Smooth muscle cell (in vitro differentiated cells): ENCODE results near the gene APOC1. TPM values are rescaled to one million over a fixed set of nuclear protein-coding genes. Genes with fewer than 3 reads are reported as not detected.
A peak's percentile ranks its signal among the peaks of the same experiment; 100 is the strongest.

Source experiments
- DNase-seq: peaks from one replicate; lab custom pipeline; 2025; ENCODE audit not compliant: unreplicated experiment; lab: John Stamatoyannopoulos, UW
- H2AFZ ChIP-seq: fragments of 200-600 bp; sonication (generic); 2 replicates; pipeline ENCODE4 v1.6.0; 2016; ENCODE audit warnings: antibody characterized with exemption, low read depth, mild to moderate bottlenecking
- H3F3A ChIP-seq: fragments of 200-600 bp; sonication (generic); 2 replicates; pipeline ENCODE4 v1.6.0; 2017; ENCODE audit warnings: antibody characterized with exemption, low read depth
- H3K27ac ChIP-seq: fragments of 200-600 bp; sonication (generic); 2 replicates; pipeline ENCODE4 v1.5.1; 2016; ENCODE audit warnings: low read depth, mild to moderate bottlenecking
- H3K27me3 ChIP-seq: fragments of 200-600 bp; sonication (generic); 2 replicates; pipeline ENCODE4 v1.6.1; 2016; ENCODE audit warnings: low read depth, mild to moderate bottlenecking
- H3K36me3 ChIP-seq: fragments of 200-600 bp; sonication (generic); 2 replicates; pipeline ENCODE4 v1.5.1; 2016; ENCODE audit warnings: low read depth
- H3K4me1 ChIP-seq: fragments of 200-600 bp; sonication (generic); 2 replicates; pipeline ENCODE4 v1.5.1; 2016; ENCODE audit warnings: low read depth
- H3K4me2 ChIP-seq: fragments of 200-600 bp; sonication (generic); 2 replicates; pipeline ENCODE4 v1.6.0; 2016; ENCODE audit warnings: mild to moderate bottlenecking
- H3K4me3 ChIP-seq: fragments of 200-600 bp; sonication (generic); 2 replicates; pipeline ENCODE4 v1.5.1; 2016; ENCODE audit warnings: mild to moderate bottlenecking
- H3K79me2 ChIP-seq: fragments of 200-600 bp; sonication (generic); 2 replicates; pipeline ENCODE4 v1.6.0; 2016; ENCODE audit warnings: low read depth, mild to moderate bottlenecking
- H3K9ac ChIP-seq: fragments of 200-600 bp; sonication (generic); 2 replicates; pipeline ENCODE4 v1.6.0; 2016; ENCODE audit warnings: low read depth
- H3K9me3 ChIP-seq: fragments of 200-600 bp; sonication (generic); replicated peaks from 2 replicates; pipeline ENCODE4 v1.5.1; 2016; ENCODE audit warnings: low read depth
- H4K20me1 ChIP-seq: fragments of 200-600 bp; sonication (generic); 2 replicates; pipeline ENCODE4 v1.6.0; 2016; ENCODE audit warnings: low read depth
- CTCF ChIP-seq: fragments of 200-600 bp; sonication (generic); IDR thresholded peaks from 2 replicates; pipeline ENCODE4 v1.5.1; 2017; ENCODE audit warnings: borderline replicate concordance, mild to moderate bottlenecking, antibody characterized with exemption; ENCODE audit not compliant: insufficient read depth, poor library complexity, severe bottlenecking
- WGBS: methylation state at CpG from one replicate; pipeline ENCODE4 v1.1.7; 2016; ENCODE audit warnings: low lambda C conversion rate; 5-methylcytosine and 5-hydroxymethylcytosine counted together
- polyA plus RNA-seq: library from polyadenylated mRNA; unstranded; fragments of >200 nt; fragmentation: Nextera tagmentation; extraction: Ambion mirVana; gene quantifications from 2 replicates; pipeline ENCODE4 v1.2.1, GENCODE V29; 2016
- total RNA-seq: library from RNA; depleted of rRNA; stranded (reverse); fragments of >200 nt; gene quantifications from 2 replicates; pipeline ENCODE4 v1.2.3, GENCODE V29; 2014

APOC1 gene
- total and polyA plus RNA-seq, 2 experiments from 2014 or later, result 8.0 to 31.5 TPM

- peak within 1 kb of the TSS; percentile 95 for H3K4me2 ChIP-seq
- WGBS, result under 1% methylated on average over 47 of the region's 65 CpGs
- H3K4me3 ChIP-seq, result peak within 1 kb of the TSS; percentile 65
- H2AFZ ChIP-seq, result peak within 1 kb of the TSS; percentile 78
- H3K27ac ChIP-seq, result peak within 1 kb of the TSS; percentile 77
- peak; percentile 90 for DNase-seq
- H3K4me1 ChIP-seq, result peaks cover 11% of the 10 kb centered on the region
- peak within 1 kb of the TSS; percentile 97 for H3K9ac ChIP-seq
- TF ChIP-seq CTCF, result no peak
- H3K27me3 ChIP-seq, result no peaks in the 10 kb centered on the region
- no peaks in the 10 kb centered on the region for H3K9me3 ChIP-seq
- H3F3A ChIP-seq, result no peaks in the 10 kb centered on the region
- H3K79me2 ChIP-seq, result peaks cover 47% of the 10 kb centered on the region
- H4K20me1 ChIP-seq, result peaks cover 44% of the 10 kb centered on the region
- H3K36me3 ChIP-seq, result no peaks in the 10 kb centered on the region
Measured at GRCh38 chr19:44954649-44955504, 40.5 kb downstream of the APOC1 start, which contains the start of gene CLPTM1. TSS of gene CLPTM1 (plus strand) at chr19:44955380. CDS start at chr19:44955396, 16 bp downstream.

- Histone ChIP-seq H3K79me2 (peaks cover 55% of the 10 kb centered on the region), H4K20me1 (peaks cover 53% of the 10 kb centered on the region), H3K4me2 (peak overlapping the region; percentile 87), H3K27ac (peak overlapping the region; percentile 41), H3F3A (no peaks in the 10 kb centered on the region), H3K9me3 (no peaks in the 10 kb centered on the region), H2AFZ (peak overlapping the region; percentile 49), H3K4me1 (peaks cover 11% of the 10 kb centered on the region), H3K27me3 (no peaks in the 10 kb centered on the region), H3K9ac (peak overlapping the region; percentile 97), H3K4me3 (peak overlapping the region; percentile 65), H3K36me3 (no peaks in the 10 kb centered on the region)
- no peak for DNase-seq
- WGBS, result 6% methylated on average over 40 of the region's 40 CpGs
- no peak for TF ChIP-seq CTCF
Measured at GRCh38 chr19:44955505-44956439, 41.4 kb downstream of the APOC1 start.

GRCh38 chr19:44957526-44957925, 43.1 kb downstream of the APOC1 start:
- Histone ChIP-seq H3K36me3 (no peaks in the 10 kb centered on the region), H3K4me3 (no peak overlapping the region), H3K9ac (peak overlapping the region; percentile 39), H4K20me1 (peaks cover 67% of the 10 kb centered on the region), H3K27me3 (no peaks in the 10 kb centered on the region), H3K4me2 (no peak overlapping the region), H3K9me3 (no peaks in the 10 kb centered on the region), H3F3A (no peaks in the 10 kb centered on the region), H3K4me1 (peaks cover 11% of the 10 kb centered on the region), H2AFZ (no peak overlapping the region), H3K79me2 (peaks cover 67% of the 10 kb centered on the region), H3K27ac (no peak overlapping the region)
- no peak for DNase-seq
- TF ChIP-seq CTCF, result no peak
- WGBS, result 94% methylated on average over 7 of the region's 7 CpGs
